DMS 273 treated with DMSO at 0.1 percent for 48 hours (cell line): Measurements from ENCODE around the gene TMEM184B.
"Not testable (repeated sequence)": the region's sequence is repeated elsewhere in the genome, so short reads cannot be mapped to it uniquely, and the experiment has no call there.

Experiments
- DNase-seq: peaks from one replicate; lab custom pipeline; 2025; lab: John Stamatoyannopoulos, UW

The TMEM184B gene

DNA sequence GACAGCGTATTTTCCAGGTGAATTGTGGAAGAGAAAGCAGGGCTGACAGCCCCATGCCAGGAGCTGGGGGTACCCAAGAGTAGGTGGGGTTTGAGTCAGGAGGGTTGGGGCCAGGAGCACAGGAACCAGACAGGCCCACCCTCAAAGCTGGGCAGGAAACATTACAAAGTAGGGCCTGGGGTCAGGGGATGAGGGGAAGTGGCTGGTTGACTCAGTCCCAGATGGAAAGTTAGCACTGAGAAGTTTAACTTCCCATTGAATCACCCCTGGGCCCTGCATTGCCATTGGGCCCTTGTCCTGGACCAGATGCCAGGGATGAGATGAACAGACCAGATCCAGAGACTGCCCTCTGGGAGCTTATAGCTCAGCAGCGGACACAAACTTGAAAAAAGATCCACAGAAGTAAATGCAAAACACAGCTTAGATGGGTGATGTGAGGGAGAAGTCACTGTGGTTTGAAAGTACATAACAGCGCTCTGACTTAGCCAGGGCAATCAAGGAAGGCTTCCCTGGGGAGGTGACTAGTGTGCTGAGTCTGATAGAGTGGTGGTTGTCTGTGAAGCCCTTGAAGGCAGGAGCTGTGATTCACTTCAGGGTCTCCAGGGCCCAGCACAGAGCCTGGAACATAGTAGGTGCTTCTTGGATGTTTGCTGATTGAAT, 68.8 kb downstream of the TMEM184B start:
- DNase-seq: no peak

DNA sequence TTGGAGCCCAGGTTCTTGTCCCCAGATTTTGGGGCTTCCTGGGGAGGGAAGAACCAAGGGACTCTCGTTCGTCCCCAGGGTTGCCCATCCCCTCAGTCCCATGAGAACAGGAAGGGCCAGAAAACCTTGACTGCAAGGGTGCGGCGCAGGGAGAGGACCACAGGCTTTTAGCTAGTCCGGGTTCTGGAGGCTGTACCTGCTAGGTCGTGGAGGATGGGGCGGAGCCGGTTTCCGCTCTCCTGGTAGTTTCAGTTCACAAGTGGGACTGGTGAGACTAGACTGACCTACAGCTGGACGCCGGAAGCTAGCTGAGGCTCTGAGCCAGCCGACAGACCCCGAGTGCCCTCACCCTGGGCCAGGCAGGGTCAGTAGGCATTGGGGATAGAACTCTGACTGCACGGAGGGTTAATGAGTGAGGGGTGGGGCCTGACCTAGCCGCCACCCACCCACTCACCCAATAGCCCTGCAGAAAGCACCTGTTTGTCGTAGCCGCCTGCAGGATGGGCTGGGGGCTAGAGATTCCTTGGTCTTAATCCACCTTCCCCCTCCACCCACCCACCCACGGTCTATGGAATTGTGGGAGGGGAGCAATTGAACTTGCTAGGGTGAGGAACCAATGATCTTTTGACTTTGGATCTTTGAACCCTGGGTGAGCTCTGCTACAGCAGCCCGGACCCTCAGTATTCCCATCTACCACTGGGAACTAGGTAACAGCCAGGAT, 69.6 kb downstream of the TMEM184B start:
- no peak for DNase-seq

DNA sequence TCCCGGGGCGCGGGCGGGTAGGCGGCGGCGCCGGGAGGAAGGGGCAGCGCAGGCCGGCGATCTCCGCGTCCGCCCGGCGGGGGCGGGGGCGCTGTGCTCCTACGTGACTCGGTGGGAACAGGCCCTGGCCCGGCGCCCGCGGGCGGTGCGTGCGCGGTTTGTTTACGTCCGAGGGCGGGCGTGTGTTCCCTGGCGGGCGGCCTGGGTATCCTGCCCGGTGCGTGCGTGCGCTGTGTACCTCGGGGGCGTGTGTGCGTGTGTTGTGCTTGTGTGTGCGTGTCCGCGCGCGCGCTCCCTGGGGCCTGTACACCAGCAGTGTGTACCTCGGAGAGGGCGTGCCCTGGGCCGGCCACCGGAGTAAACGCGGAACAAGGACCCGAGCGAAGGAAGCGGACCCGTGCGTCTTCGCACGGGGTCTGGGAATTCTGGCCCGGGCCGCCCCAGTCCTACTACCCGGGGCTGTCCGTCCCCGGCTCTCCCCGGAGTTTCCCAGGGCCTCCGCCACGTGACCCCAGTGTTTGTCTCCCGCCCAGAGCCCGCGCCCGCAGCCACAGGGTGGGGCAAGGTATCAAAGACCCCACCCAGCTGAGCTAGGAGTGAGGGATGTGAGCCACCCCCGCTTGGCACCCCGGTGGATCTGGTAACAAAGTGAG, 70.2 kb downstream of the TMEM184B start:
- DNase-seq: no peak

DNA sequence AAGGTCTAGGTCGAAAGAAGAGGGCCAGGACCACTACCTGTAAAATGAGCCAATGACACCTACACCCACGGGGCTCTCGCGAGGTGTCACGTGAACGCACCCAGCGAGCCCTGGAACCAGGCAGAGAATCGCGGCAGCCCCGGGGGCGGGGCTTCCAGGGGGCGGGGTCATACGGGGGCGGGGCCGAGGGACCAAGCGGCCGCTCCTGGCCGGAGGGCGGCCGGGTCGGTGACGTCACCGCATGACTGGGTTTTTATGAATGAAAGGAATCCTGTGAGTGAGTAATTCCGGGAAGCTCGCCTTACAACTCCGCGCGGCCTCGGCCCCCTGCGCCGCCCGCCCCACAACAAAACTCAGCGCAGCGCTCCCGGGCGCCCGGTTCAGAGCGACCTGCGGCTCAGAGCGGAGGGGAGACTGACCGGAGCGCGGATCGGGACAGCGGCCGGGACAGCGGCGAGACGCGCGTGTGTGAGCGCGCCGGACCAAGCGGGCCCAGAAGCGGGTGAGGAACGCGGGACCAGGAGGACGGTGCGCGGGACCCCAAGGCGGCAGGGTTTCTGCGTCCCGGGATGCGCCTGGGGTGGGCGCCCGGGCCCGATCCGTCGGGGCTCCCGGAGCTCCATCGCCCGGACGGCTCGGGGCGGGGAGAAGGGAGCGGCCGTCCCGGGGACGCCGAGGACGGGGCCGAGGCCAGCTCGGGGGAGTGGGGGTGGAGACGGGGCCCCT, 70.9 kb downstream of the TMEM184B start, which contains the start of gene MAFF:
Gene MAFF (plus strand): TSS at position 284 of the 726 bp plus-strand sequence. CDS start 11,860 bp downstream, outside the sequence.
- DNase-seq: peak; percentile 68

DNA sequence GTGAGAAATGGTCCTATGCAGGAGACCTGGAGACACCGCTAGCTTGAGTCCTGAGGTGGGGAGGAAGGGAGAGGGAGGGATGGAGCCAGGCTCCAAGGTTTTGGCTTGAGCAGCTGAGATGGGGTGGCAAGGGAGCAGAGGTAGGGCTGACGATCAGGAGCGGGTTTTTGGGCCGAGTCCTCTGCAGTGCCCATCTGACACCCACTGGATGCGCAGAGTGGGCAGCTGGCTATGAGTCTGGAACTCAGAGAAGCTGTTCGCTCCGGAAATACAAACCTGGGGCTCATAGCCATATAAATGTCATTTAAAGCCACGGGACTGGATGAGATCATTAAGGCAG, 71.5 kb downstream of the TMEM184B start:
- no peak for DNase-seq

DNA sequence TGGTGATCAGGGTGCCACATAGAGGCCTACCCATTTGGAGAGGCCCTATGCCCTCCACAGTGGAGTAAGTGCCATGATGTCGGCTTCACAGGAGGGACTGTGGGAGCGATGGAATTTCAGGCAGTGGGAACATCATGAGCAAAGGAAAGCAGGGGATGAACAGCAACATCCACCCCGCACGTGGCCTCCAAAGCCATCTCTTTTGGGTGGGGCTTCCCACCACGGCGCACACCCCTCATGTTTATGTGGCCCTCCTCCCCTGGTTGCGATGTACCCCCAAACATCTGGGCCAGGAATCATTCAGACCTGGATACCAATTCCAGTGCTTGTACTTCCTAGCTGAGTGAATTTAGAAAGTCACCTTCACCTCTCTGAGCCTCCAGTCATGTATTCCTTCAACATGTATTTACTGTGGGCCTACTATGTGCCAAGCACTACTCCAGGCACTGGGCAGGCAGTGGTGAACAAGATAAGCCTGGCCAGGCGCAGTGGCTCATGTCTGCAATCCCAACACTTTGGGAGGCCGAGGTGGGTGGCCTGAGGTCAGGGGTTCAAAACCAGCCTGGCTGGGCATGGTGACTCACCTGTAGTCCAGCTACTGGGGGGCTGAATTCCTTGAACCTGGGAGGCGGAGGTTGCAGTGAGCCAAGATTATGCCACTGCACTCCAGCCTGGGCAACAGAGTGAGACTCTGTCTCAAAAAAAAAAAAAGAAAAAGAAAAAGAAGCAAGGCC, 72.8 kb downstream of the TMEM184B start:
- no peak for DNase-seq

DNA sequence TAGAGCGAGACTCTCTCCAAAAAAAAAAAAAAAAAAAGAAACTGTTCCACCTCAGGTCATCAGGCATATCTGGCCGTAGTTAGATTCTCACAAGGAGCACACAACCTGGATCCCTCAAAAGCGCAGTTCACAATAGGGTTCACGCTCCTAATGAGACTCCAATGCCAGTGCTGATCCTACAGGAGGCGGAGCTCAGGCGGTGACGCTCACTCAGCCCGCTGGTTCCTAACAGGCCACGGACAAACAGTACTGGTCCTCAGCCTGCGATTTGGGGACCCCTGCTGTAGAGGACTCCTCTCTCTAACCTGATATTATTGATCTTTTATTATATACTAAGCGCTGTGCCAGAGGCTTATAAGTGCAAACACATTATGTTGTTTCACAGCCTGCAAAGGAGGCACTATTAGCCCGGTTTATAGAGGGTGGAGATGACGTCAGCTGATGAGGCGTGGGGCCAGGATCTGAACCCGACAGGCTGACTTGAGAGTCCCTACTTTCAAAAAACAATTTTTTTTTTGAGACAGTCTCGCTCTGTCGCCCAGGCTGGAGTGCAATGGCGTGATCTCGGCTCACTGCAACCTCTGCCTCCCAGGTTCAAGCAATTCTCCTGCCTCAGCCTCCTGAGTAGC, 75.9 kb downstream of the TMEM184B start:
- DNase-seq: no peak

DNA sequence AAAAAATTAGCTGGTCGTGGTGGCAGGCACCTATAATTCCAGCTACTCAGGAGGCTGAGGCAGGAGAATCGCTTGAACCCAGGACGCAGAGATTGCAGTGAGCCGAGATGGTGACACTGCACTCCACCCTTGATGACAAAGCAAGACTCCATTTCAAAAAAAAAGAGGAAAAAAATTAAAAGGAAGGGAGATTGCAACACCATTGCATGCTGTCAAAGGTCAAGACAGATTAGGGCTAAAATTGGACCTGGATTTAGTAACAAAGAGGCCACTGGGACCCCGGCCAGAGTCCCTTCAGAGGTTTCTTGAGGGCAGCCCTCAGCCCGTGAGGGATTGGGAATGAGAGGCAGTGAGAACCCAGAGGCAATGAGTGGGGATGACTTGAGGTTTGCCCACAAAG, 79.2 kb downstream of the TMEM184B start:
- DNase-seq: no peak

DNA sequence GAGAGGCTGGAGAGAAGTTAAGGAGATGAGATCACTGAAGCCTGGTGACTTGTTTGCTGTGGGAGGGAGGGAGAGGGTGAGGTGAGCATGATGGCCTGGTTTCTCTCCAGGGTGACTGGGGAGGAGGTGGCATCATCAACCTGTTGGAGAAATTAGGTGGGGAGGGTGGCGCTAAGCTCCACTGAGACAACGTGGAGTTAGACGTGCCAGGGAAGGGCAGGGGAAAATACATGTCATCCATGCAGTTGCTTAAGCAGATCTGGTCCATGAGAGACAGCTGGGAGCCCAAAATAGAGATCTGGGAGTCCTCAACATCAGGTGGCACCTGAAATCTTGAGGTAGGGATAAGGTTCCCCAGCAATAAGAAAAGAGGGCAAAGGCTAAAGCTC, 80.3 kb downstream of the TMEM184B start:
- no peak for DNase-seq

DNA sequence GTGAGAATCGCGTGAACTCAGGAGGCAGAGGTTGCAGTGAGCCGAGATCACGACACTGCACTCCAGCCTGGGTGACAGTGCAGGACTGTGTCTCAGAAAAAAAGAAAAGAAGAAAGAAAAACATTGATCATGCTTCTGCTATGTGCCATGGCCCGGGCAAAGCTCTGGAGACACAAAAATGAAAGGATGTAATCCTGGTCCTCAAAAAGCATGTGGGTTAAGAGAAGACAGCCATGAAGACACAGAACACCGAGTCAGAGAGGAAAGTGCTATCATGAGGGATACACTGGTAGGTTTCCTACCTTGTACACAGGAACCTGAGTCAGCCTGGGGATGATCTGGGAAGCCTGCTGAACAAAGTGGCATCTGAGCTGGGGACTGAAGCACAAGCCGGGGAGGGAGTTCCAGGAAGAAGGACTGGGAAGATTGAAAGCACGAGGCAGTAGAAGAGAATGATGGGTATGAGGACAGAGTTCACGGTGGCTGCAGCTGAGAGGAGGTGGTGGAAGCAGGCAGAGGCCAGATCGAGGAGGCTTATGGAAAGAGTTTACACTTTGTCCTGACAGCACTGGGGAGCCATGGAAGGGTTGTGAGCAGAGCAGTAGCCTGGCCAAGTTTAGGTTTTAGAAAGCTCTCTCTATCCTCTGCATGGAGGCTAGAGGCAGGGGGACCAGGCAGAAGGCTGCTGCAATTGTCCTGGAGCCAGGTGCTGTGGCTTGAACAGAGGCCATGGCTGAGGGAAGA, 80.9 kb downstream of the TMEM184B start:
- DNase-seq: no peak

DNA sequence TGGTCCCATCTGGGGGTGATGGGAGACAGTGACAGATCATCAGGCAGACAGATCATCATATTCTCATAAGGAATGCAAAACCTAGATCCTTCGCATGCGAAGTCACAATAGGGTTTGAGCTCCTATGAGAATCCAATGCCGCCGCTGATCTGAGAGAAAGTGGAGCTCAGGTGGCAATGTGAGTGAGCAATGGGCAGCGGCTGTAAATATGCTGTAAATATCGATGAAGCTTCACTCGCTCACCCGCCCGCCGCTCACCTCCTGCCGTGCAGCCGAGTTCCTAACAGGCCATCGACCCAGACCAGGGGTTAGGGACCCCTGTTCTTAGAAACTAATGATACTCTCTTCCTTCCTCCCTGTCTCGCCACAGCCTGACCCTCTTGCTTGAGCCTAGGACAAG, 81.8 kb downstream of the TMEM184B start:
- no peak for DNase-seq

DNA sequence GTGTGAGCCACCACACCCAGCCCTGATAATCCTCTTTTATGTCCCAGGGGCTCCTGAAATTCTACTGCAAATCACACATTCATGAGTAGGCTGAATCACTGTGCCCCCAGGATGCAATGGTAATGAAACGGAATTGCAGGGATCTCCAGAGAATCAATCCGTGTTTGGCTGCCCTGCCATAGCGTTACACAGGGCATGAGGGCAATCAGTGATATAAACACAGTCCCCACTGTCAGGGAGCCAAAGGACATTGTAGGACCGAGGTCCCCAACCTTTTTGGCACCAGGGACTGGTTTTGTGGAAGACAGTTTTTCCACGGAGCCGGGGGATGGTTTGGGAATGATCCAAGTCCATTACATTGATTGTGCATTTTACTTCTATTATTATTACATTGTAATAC, 82.2 kb downstream of the TMEM184B start:
- DNase-seq: no peak

DNA sequence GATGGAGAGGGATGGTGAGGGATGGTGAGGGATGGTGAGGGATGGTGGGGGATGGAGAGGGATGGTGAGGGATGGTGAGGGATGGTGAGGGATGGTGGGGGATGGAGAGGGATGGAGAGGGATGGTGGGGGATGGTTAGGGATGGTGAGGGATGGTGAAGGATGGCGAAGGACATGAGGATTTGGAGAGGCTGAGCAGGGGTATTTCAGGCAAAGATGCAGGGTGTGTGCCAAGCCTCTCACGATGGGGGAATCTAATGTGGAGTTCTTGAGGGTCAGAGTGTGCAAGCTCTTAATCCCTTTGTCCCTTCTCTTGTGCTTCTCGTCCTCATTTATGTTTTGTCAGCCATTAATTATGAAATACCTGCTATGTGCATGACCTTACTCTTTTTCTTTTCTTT, 83.7 kb downstream of the TMEM184B start:
- no peak for DNase-seq

DNA sequence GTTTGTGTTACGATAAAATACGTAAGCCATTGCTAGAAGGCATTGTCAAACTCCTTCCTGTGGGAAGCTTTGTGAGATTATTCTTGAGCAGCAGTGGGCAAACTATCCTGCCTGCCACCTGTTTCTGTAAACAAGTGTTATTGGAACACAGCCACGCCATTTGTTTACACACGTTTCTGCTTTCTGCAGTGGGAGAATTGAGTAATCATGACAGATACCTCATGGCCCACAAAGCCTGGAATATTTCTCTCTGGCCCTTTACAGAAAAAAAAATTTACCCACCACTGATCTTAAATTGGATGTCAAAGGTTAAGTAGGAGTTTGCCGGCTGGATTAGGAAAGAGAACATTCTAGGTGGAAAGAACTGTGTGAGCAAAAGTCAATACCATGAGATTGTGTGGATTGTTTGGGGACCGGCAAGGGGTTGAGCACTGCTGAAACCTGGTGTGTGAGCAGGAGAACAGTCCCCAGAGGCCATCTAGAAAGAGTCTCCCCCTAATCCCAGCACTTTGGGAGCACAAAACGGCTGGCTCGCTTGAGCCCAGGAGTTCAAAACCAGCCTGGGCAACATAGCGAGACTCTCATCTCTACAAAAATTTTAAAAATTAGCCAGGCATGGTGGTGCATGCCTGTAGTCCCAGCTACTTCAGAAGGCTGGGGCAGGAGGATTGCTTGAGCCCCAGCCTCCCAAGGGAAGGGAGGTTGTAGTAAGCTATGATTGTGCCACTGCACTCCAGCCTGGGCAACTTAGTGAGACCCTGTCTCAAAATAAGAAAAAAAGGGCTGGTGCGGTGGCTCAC, 85.2 kb downstream of the TMEM184B start:
- no peak for DNase-seq

DNA sequence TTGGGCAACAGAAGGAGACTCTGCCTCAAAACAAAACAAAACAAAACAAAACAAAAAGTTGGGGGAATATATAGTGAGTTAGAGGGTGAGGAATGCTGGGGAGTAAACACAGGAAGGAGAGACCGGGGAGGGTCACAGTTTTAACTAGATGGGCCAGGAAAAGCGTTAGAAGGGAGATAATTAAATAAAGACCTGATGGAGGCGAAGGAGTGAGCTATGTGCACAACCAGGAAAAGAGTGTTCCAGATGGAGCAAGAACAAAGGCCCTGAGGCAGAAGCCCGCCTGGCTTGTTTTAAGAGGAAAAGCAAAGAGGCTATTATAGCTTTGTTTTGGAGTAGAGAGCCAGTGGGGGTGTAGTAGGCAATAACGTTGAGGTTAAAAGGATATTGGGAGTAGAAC, 86.4 kb downstream of the TMEM184B start:
- DNase-seq: no peak

DNA sequence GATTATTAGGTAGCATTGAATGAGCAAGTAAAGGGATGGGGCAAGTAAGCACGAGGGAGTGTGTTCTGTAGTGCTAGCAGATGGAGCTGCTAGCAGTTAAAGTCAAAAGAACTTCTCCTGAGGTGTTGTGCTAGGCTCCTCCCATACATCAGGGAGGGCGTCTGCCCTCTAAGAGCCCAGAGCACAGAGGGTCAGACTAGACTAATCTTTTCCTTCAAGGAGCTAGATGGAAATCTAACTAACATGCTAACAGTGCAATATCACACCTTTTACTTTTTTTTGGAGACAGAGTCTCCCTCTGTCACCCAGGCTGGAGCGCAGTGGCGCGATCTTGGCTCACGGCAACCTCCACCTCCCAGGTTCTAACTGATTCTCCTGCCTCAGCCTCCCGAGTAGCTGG, 88.0 kb downstream of the TMEM184B start:
- no peak for DNase-seq

DNA sequence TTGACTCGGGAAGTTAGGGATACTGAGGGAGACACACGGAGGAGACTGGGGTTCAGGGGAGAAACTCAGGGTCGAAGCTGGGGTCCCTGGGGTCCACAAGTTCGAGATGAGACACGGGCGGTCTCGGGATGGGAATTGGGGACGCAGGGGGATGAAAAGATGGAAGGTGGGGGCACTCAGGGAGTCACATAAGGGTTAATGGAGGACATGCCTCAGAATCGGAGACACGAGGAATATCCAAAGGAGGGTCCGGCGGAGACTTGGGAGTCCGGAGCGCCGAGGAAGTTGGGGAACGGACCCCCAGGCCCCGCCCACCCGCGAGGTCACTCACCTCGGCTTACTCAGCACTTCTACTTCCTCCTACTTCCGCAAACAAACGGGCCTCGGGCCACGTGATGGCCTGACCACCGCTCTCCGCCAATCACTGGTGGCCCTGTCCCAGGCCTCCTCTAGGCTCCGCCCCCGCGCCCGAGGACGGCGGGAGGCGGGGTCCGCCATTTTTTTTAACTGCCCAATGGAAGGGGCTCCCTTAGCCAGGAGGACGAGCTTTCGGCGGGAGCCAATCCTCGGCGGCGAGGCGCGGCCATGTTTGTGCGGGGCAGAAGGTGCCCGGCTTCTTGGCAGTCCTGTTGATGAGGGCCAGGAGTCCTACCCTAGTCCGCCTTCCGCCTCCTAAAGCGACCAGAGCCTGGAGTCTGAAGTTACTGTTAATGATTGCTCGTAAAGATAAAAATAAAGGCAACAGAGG, 91.2 kb downstream of the TMEM184B start, which contains the start of gene PLA2G6:
Gene PLA2G6 (minus strand): TSS at position 378 of the 748 bp plus-strand sequence. CDS start 12,404 bp downstream, outside the sequence.
- DNase-seq: peak; percentile 94

DNA sequence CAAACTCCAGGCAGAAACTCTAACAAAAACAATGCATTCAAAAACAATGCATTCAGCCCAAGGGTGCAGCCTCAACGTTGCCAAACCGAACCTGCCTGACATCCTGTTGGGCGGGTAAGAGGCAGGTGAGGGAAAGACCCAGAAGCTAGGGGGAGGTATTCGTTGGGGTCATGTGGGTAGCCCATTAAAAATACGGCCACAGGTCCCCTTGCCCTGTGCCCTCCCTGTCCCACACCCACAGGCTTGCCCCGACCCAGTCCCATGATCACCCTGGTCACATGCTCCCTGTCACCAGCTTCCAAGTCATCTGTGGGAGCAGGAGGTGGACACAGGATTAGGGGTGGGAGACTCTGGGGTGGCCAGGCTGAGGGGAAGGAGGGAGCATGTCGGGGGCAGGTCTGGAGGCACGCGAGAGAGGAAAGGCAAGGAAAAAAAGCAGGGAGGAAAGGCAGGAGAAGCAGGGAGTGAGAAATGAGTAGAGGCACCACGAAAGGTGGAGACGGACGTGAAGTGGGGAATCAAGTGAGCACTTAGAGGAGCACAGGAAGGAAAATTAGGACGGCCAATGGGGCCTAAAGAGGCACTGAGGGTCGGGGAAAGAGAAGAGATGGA, 91.9 kb downstream of the TMEM184B start:
- no peak for DNase-seq

DNA sequence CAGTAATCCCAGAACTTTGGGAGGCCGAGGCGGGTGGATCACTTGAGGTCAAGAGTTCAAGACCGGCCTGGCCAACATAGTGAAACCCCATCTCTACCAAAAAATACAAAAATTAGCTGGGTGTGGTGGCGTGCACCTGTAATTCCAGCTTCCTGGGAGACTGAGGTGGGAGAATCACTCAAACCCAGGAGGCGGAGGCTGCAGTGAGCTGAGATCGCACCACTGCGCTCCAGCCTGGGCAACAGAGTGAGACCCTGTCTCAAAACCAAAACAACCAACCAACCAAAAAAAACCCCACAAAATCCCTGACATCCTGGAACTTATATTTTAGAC, 94.2 kb downstream of the TMEM184B start:
- DNase-seq: not testable (repeated sequence)
